OCI-LY3 (cell line): ENCODE measurements around the gene ATP8B3.
A peak's percentile ranks its signal among the peaks of the same experiment; 100 is the strongest.

Source experiments
- H2AFZ ChIP-seq: fragments of 200-600, 300-600 bp; shearing (Covaris generic); 2 replicates; pipeline ENCODE4 v1.6.0; 2014; ENCODE audit warnings: antibody characterized with exemption, low read depth, low read length
- H3K27ac ChIP-seq: fragments of 200-600, 300-600 bp; sonication (generic); 2 replicates; pipeline ENCODE4 v1.5.1; 2014; ENCODE audit warnings: mild to moderate bottlenecking, low read length, moderate library complexity, mixed read lengths
- H3K27me3 ChIP-seq: fragments of 200-600, 300-600 bp; sonication (generic); 2 replicates; pipeline ENCODE4 v1.6.1; 2014; ENCODE audit warnings: low read depth, low read length, mixed read lengths
- H3K36me3 ChIP-seq: fragments of 200-600, 300-600 bp; sonication (generic); replicated peaks from 2 replicates; pipeline ENCODE3; 2014; ENCODE audit warnings: low read depth, low read length, mixed read lengths
- H3K4me1 ChIP-seq: fragments of 300-600, 200-600 bp; sonication (generic); 2 replicates; pipeline ENCODE4 v1.6.1; 2014; ENCODE audit warnings: low read length, mixed read lengths
- H3K4me2 ChIP-seq: fragments of 200-600, 300-600 bp; sonication (generic); 2 replicates; pipeline ENCODE4 v1.6.1; 2014; ENCODE audit warnings: low read length, mixed read lengths
- H3K4me3 ChIP-seq: fragments of 300-600, 200-600 bp; sonication (generic); 2 replicates; pipeline ENCODE4 v1.5.1; 2014; ENCODE audit warnings: antibody characterized with exemption, mild to moderate bottlenecking, low read length, moderate library complexity
- H3K79me2 ChIP-seq: fragments of 300-600, 200-600 bp; shearing (Covaris generic); 2 replicates; pipeline ENCODE4 v1.6.1; 2014; ENCODE audit warnings: mild to moderate bottlenecking, low read length, mixed read lengths
- H3K9ac ChIP-seq: fragments of 300-600, 200-600 bp; shearing (Covaris generic); 2 replicates; pipeline ENCODE4 v1.6.0; 2014; ENCODE audit warnings: mild to moderate bottlenecking, low read length, moderate library complexity
- H3K9me3 ChIP-seq: fragments of 200-600, 300-600 bp; shearing (Covaris generic); 2 replicates; pipeline ENCODE4 v1.6.1; 2014; ENCODE audit warnings: low read length, mixed read lengths; ENCODE audit not compliant: insufficient read depth
- H4K20me1 ChIP-seq: fragments of 200-600, 300-600 bp; sonication (generic); 2 replicates; pipeline ENCODE4 v1.6.1; 2016; ENCODE audit warnings: low read length, mixed read lengths; ENCODE audit not compliant: insufficient read depth
- EZH2phosphoT487 ChIP-seq: fragments of 200-600 bp; shearing (Covaris generic); IDR thresholded peaks from 2 replicates; pipeline ENCODE4 v1.6.1; 2018; ENCODE audit warnings: antibody characterized with exemption, mixed run types, low read depth
- TF ChIP-seq, protein P1 (sequence below): fragments of 200-600, 300-600 bp; sonication (generic); IDR thresholded peaks from 2 replicates; pipeline ENCODE4 v1.5.1; 2014; ENCODE audit warnings: antibody characterized with exemption, low read length, low read depth

Gene ATP8B3

DNA sequence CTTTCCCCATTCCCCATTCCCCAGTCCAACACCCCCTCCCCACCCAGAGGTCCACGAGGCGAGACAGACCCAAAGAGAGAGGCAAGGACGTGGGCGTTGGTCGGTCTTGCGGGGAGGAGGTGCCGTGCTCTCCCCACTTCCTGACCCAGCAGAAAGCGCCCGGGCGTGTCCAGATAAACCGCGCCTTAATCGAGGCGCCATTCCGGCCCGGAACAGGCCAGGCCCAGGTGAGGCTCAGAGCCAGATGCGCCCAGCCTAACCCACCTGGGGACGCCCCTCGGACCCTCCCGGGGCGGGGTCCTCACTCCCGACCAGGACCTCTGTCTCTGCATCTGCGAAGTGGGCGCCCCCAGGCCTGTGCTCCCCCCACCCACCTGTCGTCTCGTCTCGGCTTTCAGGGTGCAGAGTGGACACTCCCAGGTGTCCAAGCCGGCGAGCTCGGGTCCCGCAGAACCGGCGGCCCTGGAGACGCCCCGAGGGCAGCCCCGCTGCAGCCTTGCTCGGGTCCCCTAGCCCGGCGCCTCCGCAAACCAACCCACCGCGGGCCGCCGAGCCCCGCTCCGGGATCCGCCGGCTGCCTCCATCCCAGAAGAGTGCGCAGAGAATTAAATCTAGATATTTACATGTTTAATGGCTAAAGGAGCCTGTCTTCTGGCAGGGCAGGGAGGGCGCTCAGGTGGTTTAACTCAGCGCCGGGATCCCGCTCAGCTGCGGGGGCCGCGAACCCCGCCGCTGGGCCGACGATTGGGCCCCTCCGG is 63.8 kb downstream of the ATP8B3 start:
- Histone ChIP-seq H4K20me1 (no peaks in the 10 kb centered on the region), H3K4me2 (peak overlapping the region; percentile 63), H3K27me3 (peaks cover 10% of the 10 kb centered on the region; the same call in 1 of the 2 replicates), H3K79me2 (no peaks in the 10 kb centered on the region), H3K36me3 (no peaks in the 10 kb centered on the region), H2AFZ (no peak overlapping the region; the same call in 1 of the 2 replicates), H3K4me1 (peaks cover 23% of the 10 kb centered on the region), H3K9ac (peak overlapping the region; percentile 28; the same call in 1 of the 2 replicates), H3K27ac (no peak overlapping the region), H3K9me3 (no peaks in the 10 kb centered on the region), H3K4me3 (peak overlapping the region; percentile 53)
- TF ChIP-seq, protein P1, sequence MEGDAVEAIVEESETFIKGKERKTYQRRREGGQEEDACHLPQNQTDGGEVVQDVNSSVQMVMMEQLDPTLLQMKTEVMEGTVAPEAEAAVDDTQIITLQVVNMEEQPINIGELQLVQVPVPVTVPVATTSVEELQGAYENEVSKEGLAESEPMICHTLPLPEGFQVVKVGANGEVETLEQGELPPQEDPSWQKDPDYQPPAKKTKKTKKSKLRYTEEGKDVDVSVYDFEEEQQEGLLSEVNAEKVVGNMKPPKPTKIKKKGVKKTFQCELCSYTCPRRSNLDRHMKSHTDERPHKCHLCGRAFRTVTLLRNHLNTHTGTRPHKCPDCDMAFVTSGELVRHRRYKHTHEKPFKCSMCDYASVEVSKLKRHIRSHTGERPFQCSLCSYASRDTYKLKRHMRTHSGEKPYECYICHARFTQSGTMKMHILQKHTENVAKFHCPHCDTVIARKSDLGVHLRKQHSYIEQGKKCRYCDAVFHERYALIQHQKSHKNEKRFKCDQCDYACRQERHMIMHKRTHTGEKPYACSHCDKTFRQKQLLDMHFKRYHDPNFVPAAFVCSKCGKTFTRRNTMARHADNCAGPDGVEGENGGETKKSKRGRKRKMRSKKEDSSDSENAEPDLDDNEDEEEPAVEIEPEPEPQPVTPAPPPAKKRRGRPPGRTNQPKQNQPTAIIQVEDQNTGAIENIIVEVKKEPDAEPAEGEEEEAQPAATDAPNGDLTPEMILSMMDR = no peak
- TF ChIP-seq EZH2phosphoT487 = no peak

DNA sequence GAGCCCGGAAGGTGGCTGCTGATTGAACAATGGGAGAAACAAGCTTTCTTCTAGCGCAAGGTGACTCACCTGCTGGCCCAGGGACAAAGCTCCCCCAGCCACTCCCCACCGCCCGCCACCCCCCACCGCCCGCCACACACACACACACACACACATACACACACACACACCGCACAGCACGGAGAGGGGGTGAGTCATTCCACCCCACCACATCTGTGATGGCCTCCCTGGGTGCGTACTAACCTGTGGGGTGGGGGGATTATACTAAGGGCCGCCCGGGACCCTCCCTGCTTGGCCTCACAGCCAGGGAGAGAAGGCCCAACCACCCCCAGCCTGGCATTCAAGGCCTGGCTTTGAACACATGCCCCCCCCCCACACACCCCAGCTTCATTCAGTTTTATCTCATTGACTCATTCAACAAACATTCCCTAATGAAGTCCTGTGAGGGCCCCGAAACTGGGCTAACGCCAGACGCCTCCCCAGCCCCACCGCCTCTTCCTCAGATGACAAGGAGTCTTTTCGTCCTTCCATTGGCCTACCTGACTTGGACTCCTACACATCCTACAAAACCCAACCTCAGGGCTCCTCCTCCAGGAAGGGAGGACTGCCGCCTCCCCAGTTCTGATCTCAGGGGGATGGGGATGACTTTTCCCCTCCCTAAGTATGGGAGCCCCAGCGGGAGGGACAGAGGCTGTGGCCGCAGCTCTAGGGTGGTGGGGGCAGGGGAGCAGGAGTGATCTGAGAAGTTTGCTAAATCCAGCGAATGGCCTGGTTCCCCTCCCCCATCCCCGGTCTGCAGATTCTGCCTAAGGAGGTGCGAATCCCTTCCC is 64.6 kb downstream of the ATP8B3 start:
- Histone ChIP-seq H3K9ac (peak overlapping the region; percentile 28; the same call in 1 of the 2 replicates), H2AFZ (no peak overlapping the region; the same call in 1 of the 2 replicates)

DNA sequence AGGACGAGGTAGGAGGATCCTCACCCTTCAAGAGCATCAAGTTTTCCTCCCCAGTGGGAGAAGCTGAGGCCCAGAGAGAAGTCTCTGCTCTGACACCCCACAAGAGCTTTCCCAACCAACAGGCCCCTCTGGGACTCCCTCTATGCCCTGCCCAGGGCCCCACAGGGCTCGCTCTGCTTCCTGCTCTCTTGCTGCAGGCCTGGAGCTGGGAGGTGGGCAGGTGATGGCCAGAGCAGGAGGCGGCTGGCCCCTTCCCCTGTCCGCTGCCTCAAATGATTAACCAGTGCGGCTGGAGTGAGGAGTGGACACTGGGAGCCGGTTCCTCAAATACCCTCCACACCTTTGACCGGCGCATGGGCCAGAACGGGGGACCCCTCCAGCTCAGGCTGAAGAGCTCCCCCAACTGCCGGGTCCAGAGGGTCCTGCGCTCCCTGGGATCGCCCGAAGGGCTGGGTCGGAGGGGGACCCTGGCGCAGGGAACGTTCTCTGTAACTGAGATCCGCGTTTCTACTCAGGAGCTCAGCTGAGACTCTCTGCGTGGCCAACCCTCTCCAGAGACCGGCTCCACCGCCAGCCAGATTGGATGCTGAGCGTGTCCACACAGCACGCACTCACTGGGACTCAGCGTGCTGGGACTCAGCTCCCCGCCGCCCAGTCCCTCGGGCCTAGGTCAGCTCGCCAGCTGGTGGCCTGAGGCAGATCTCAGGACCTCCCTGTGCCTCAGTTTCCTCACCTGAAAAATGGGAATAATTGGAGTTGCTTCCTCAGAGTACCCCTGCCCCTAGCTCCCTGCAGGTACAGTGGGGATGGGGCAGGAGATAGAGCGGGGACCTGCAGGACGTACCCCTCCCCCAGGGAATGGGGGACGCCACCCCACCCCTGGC is 65.4 kb downstream of the ATP8B3 start:
- Histone ChIP-seq H3K36me3 (no peaks in the 10 kb centered on the region), H3K4me3 (no peak overlapping the region), H3K27ac (no peak overlapping the region), H4K20me1 (no peaks in the 10 kb centered on the region), H2AFZ (no peak overlapping the region), H3K9ac (no peak overlapping the region), H3K9me3 (no peaks in the 10 kb centered on the region), H3K79me2 (no peaks in the 10 kb centered on the region), H3K4me2 (no peak overlapping the region), H3K4me1 (peaks cover 13% of the 10 kb centered on the region), H3K27me3 (peaks cover 8% of the 10 kb centered on the region; the same call in 1 of the 2 replicates)
- TF ChIP-seq, protein P1 = no peak
- no peak for TF ChIP-seq EZH2phosphoT487

More for the DNA sequence above, 64.6 kb downstream of the ATP8B3 start:
- Histone ChIP-seq H3K4me3 (peak overlapping the region; percentile 53), H3K4me1 (peaks cover 21% of the 10 kb centered on the region), H3K79me2 (no peaks in the 10 kb centered on the region), H4K20me1 (no peaks in the 10 kb centered on the region), H3K36me3 (no peaks in the 10 kb centered on the region), H3K9me3 (no peaks in the 10 kb centered on the region), H3K4me2 (peak overlapping the region; percentile 63), H3K27ac (no peak overlapping the region), H3K27me3 (peaks cover 10% of the 10 kb centered on the region; the same call in 1 of the 2 replicates)
- TF ChIP-seq EZH2phosphoT487 = no peak
- TF ChIP-seq, protein P1 = no peak
